Stimulated activated CD4-positive, alpha-beta T cell treated with anti-CD3 and anti-CD28 coated beads, Interleukin-1b, Interleukin-23, amount 100 ng/mL, for 48 hours (primary cell): ENCODE data around the gene C19orf38.

Experiments
- DNase-seq: peaks from one replicate; pipeline ENCODE4 v3.0.0-alpha.2; 2020

C19orf38 gene

GRCh38 chr19:10913716-10914340, 65.6 kb downstream of the C19orf38 start:
- no peak for DNase-seq

- DNase-seq, result no peak
Observed at GRCh38 chr19:10915130-10916091, 67.2 kb downstream of the C19orf38 start.

- no peak for DNase-seq
Observed at GRCh38 chr19:10916602-10917001, 68.4 kb downstream of the C19orf38 start.

GRCh38 chr19:10918359-10918758, 70.1 kb downstream of the C19orf38 start:
- DNase-seq, result no peak
